HepG2 (cell line): ENCODE results near the gene ZNF282. TPM values are rescaled to one million over a fixed set of nuclear protein-coding genes. Genes with fewer than 3 reads are reported as not detected.

Experiments
- CREBL2 ChIP-seq: sonication (generic); formaldehyde crosslinking; IDR thresholded peaks from 2 replicates; pipeline ENCODE4 v1.8.1; 2023; ENCODE audit warnings: missing genetic modification reagents, mild to moderate bottlenecking, borderline replicate concordance
- EP300 ChIP-seq, 3 experiments: sonication (generic) in 1 of 3; formaldehyde crosslinking in 1 of 3; IDR thresholded peaks; 2 replicates each; pipeline versions ENCODE4 v1.5.1 to v1.6.1; 2011 to 2020; ENCODE audit warnings: low read depth in 2 of 3, low read length in 2 of 3, borderline replicate concordance in 1 of 3, improper control_type of control experiment in 1 of 3, mild to moderate bottlenecking in 1 of 3, missing genetic modification reagents in 1 of 3, moderate library complexity in 1 of 3
- FOXK1 ChIP-seq: sonication (generic); formaldehyde crosslinking; IDR thresholded peaks from 2 replicates; pipeline ENCODE4 v1.4.0; 2020; ENCODE audit warnings: low read depth, missing genetic modification reagents, borderline replicate concordance
- HNRNPLL ChIP-seq: fragments of 200-400 bp; formaldehyde crosslinking; IDR thresholded peaks from 2 replicates; pipeline ENCODE4 v1.6.1; 2017; ENCODE audit warnings: mild to moderate bottlenecking, low read depth, low read length; ENCODE audit not compliant: poor library complexity, severe bottlenecking
- KIAA2018 ChIP-seq: sonication (generic); formaldehyde crosslinking; IDR thresholded peaks from 2 replicates; pipeline ENCODE4 v1.5.0; 2020; ENCODE audit warnings: mild to moderate bottlenecking, missing genetic modification reagents, borderline replicate concordance
- MEIS1 ChIP-seq: sonication (generic); formaldehyde crosslinking; IDR thresholded peaks from 2 replicates; pipeline ENCODE4 v1.9.0; 2021; ENCODE audit warnings: mild to moderate bottlenecking, missing genetic modification reagents, moderate library complexity, borderline replicate concordance
- MTA1 ChIP-seq: sonication (generic); formaldehyde crosslinking; IDR thresholded peaks from 2 replicates; pipeline ENCODE4 v1.4.0; 2020; ENCODE audit warnings: missing genetic modification reagents, mild to moderate bottlenecking, borderline replicate concordance
- MXD1 ChIP-seq: sonication (generic); formaldehyde crosslinking; IDR thresholded peaks from 2 replicates; pipeline ENCODE4 v1.4.0; 2020; ENCODE audit warnings: mild to moderate bottlenecking, missing genetic modification reagents
- ZNF232 ChIP-seq: sonication (generic); formaldehyde crosslinking; IDR thresholded peaks from 2 replicates; pipeline ENCODE4 v1.4.0; 2020; ENCODE audit warnings: missing genetic modification reagents, borderline replicate concordance
- ZNF430 ChIP-seq: sonication (generic); formaldehyde crosslinking; IDR thresholded peaks from 2 replicates; pipeline ENCODE4 v1.9.0; 2021; ENCODE audit warnings: mild to moderate bottlenecking, missing genetic modification reagents
- ZNF468 ChIP-seq: sonication (generic); formaldehyde crosslinking; IDR thresholded peaks from 2 replicates; pipeline ENCODE4 v1.8.0; 2022; ENCODE audit warnings: mild to moderate bottlenecking, moderate library complexity, missing genetic modification reagents
- ZNF510 ChIP-seq: sonication (generic); formaldehyde crosslinking; IDR thresholded peaks from 2 replicates; pipeline ENCODE4 v1.4.0; 2020; ENCODE audit warnings: low read depth, mild to moderate bottlenecking, missing genetic modification reagents
- ZNF556 ChIP-seq: sonication (generic); formaldehyde crosslinking; IDR thresholded peaks from 2 replicates; pipeline ENCODE4 v1.4.0; 2020; ENCODE audit warnings: mild to moderate bottlenecking, missing genetic modification reagents, borderline replicate concordance
- ZNF577 ChIP-seq: sonication (generic); formaldehyde crosslinking; IDR thresholded peaks from 2 replicates; pipeline ENCODE4 v1.4.0; 2020; ENCODE audit warnings: mild to moderate bottlenecking, low read depth, missing genetic modification reagents, borderline replicate concordance
- ZNF879 ChIP-seq: sonication (generic); formaldehyde crosslinking; IDR thresholded peaks from 2 replicates; pipeline ENCODE4 v1.8.1; 2023; ENCODE audit warnings: missing genetic modification reagents
- ZNF891 ChIP-seq: sonication (generic); formaldehyde crosslinking; IDR thresholded peaks from 2 replicates; pipeline ENCODE4 v1.5.0; 2020; ENCODE audit warnings: mild to moderate bottlenecking, missing genetic modification reagents
- polyA plus RNA-seq, 8 experiments: library from polyadenylated mRNA; depleted of rRNA in 3 of 8; stranded (reverse) in 7 of 8; unstranded in 1 of 8; fragments of >200 nt; fragmentation: Illumina TruSeq in 4 of 8; extraction: Trizol in 4 of 8; gene quantifications; 2 replicates each; pipeline versions ENCODE4 v1.2.1 to v1.2.3, GENCODE V29; 2011 to 2016; ENCODE audit warnings: low read depth in 4 of 8, missing spikeins in 1 of 8, mixed read lengths in 1 of 8; ENCODE audit not compliant: insufficient read depth in 1 of 8
- total RNA-seq, 5 experiments: library from RNA; depleted of rRNA; stranded (reverse); fragments of >200 nt; fragmentation: Illumina TruSeq; extraction: Trizol; gene quantifications; 2 replicates each; pipeline ENCODE4 v1.2.3, GENCODE V29; 2016; ENCODE audit warnings: low read depth in 1 of 5
- TF ChIP-seq, protein P1 (sequence below): IDR thresholded peaks from 2 replicates; pipeline ENCODE4 v1.6.1; 2016; ENCODE audit warnings: mild to moderate bottlenecking, missing biosample characterization, missing genetic modification reagents

ZNF282 gene
- total and polyA plus RNA-seq, 2 of the 13 experiments (the other 11 are each of a cell fraction or from before 2014, with no cell fraction given) = 9.1 to 20.9 TPM

DNA sequence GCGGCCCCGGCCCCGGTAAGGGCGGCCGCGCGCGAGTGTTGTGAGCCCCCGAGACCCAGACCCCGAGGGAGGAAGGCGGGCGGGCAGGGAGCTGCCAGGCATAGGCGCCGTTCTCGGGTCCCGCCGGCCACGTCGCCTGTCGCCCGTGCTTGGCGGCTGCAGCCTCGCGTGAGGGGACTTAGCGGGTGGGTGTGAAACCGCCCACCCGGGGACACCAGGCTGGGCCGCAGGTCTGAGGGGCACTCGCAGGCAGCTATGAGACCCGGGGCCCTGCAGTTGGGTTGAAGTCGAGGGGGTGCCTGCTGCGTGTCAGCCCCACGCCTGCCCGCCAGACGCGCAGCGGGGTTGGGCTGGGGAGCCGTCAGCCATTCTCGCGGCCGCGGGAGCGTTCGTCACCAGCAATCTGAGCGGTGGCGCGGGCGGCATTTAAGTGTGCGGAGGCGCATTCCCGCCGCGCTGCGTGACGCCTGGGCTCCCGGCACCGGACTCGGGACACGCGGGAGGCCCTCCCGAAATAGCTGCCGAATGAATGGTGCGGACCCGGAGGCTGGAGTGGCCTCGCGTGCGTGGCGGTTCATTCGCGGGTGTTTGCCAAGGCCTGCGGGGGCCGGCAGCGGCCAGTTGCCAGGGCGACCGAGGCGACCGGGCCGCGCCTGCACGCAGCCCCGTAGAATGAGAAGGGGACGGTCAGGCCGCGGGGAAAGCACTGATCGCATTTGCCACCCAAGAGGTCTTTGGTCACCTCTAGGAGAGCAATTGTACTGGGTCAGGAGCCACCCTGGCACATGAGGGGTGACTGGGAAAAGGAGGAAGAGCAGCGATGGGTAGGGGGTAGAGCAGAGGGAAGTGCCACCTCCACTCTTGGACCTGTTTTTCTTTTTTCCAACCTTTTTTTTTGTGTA lies 47.3 kb upstream of the ZNF282 start (continued):
- TF ChIP-seq ZNF577 (CRISPR knock-in tag) = no peak
- peak; percentile 73; the same call in 1 of the 2 replicates for TF ChIP-seq ZNF891
- peak; percentile 84; the same call in 1 of the 2 replicates for TF ChIP-seq ZNF879 (CRISPR knock-in tag)
- TF ChIP-seq ZNF232 (CRISPR knock-in tag) = no peak
- TF ChIP-seq KIAA2018 (CRISPR knock-in tag) = no peak
- no peak for TF ChIP-seq ZNF468 (CRISPR knock-in tag)
- TF ChIP-seq HNRNPLL = peak; percentile 64
- TF ChIP-seq EP300 (IDR thresholded peaks at IDR 0.05; ENCODE audit: low read depth in 2 of 2, low read length in 2 of 2) = no peak
- no peak for TF ChIP-seq EP300 (CRISPR knock-in tag; IDR thresholded peaks at IDR 0.05; ENCODE audit: borderline replicate concordance)
- TF ChIP-seq, protein P1, sequence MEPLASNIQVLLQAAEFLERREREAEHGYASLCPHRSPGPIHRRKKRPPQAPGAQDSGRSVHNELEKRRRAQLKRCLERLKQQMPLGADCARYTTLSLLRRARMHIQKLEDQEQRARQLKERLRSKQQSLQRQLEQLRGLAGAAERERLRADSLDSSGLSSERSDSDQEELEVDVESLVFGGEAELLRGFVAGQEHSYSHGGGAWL (CRISPR knock-in tag) = no peak; the same call in 1 of the 2 replicates
- TF ChIP-seq ZNF510 (CRISPR knock-in tag) = no peak
- TF ChIP-seq ZNF430 (CRISPR knock-in tag) = no peak
- no peak for TF ChIP-seq MTA1 (CRISPR knock-in tag)
- no peak for TF ChIP-seq ZNF556 (CRISPR knock-in tag)
- TF ChIP-seq CREBL2 (CRISPR knock-in tag) = no peak
- TF ChIP-seq MXD1 (CRISPR knock-in tag) = peak; percentile 90
- TF ChIP-seq MEIS1 (CRISPR knock-in tag) = no peak; the same call in 1 of the 2 replicates
- no peak for TF ChIP-seq FOXK1 (CRISPR knock-in tag)
